ENCODE measurements around the gene MAZ. TPM values are rescaled to one million over a fixed set of nuclear protein-coding genes. Genes with fewer than 3 reads are reported as not detected.
"Not testable (repeated sequence)": the region's sequence is repeated elsewhere in the genome, so short reads cannot be mapped to it uniquely, and the experiment has no call there.

MAZ gene
- polyA plus RNA-seq (2011; rRNA removed) (58.4 and 79.6 TPM in 2 replicates), polyA minus RNA-seq (2011; rRNA and poly(A)+ RNA removed) (141 and 195 TPM in 2 replicates)

GRCh38 chr16:29806099-29806579, at the start of gene MAZ:
Gene MAZ, plus strand, starts transcription at chr16:29806529. Its CDS starts 173 bp downstream, at chr16:29806702.
- H3K4me3 ChIP-seq (ENCODE audit: low read depth, low read length): peak within 1 kb of the TSS; percentile 86
- CTCF ChIA-PET: interaction anchor here (0.6 to 3.2 kb wide), 3 partner anchors 9 to 43 kb away, joined by 3 to 45 read pairs (median 6); no protein-coding TSS in a partner anchor
- POLR2A ChIA-PET: interaction anchor here (0.6 to 1.1 kb wide), 3 partner anchors 108 to 720 kb away, joined by 3 to 5 read pairs (median 4); no protein-coding TSS in a partner anchor
- no peaks in the 10 kb centered on the region for H3K9me3 ChIP-seq (ENCODE audit: control insufficient read depth, insufficient read depth, low read length)
- TF ChIP-seq, protein P1, sequence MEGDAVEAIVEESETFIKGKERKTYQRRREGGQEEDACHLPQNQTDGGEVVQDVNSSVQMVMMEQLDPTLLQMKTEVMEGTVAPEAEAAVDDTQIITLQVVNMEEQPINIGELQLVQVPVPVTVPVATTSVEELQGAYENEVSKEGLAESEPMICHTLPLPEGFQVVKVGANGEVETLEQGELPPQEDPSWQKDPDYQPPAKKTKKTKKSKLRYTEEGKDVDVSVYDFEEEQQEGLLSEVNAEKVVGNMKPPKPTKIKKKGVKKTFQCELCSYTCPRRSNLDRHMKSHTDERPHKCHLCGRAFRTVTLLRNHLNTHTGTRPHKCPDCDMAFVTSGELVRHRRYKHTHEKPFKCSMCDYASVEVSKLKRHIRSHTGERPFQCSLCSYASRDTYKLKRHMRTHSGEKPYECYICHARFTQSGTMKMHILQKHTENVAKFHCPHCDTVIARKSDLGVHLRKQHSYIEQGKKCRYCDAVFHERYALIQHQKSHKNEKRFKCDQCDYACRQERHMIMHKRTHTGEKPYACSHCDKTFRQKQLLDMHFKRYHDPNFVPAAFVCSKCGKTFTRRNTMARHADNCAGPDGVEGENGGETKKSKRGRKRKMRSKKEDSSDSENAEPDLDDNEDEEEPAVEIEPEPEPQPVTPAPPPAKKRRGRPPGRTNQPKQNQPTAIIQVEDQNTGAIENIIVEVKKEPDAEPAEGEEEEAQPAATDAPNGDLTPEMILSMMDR (IDR thresholded peaks at IDR 0.05; ENCODE audit: low read depth, low read length): no peak
- DNase-seq (ENCODE audit: low read depth, low spot score): peak; percentile 82
- peak within 1 kb of the TSS; percentile 95 for H3K27ac ChIP-seq (ENCODE audit: low read depth, low read length)
- no peaks in the 10 kb centered on the region for H3K27me3 ChIP-seq (ENCODE audit: control insufficient read depth, insufficient read depth, low read length)

DNA sequence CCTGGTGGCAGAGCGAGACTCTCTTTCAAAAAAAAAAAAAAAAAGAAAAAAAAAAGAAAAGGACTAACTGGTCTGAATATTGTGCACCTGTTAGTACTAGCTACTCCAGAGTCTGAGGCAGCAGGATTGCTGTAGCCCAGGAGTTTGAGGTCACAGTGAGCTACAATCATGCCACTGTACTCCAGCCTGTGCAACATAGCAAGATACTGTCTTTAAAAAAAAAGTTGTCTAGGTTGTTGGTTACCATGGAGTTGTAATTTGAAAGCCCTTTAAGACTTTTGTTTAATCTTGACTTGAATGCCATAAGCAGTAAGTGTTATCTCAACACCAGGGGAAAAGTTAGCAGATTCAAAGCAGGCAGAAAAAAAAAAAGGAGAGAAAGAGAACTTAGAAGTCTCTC, 49.7 kb upstream of the MAZ start:
- H3K9me3 ChIP-seq (ENCODE audit: control insufficient read depth, insufficient read depth, low read length): no peaks in the 10 kb centered on the region
- H3K4me3 ChIP-seq (ENCODE audit: low read depth, low read length): no peak overlapping the region
- DNase-seq (ENCODE audit: low read depth, low spot score): no peak
- H3K27ac ChIP-seq (ENCODE audit: low read depth, low read length): no peak overlapping the region
- ChIA-PET CTCF (interaction anchor here (0.6 kb wide), 2 partner anchors 28 to 41 kb away, joined by 3 read pairs; no protein-coding TSS in a partner anchor), POLR2A (interaction anchor here (0.6 kb wide), 1 partner anchor 983 kb away, joined by 4 read pairs; no protein-coding TSS in a partner anchor)
- no peaks in the 10 kb centered on the region for H3K27me3 ChIP-seq (ENCODE audit: control insufficient read depth, insufficient read depth, low read length)
- TF ChIP-seq, protein P1 (IDR thresholded peaks at IDR 0.05; ENCODE audit: low read depth, low read length): no peak

DNA sequence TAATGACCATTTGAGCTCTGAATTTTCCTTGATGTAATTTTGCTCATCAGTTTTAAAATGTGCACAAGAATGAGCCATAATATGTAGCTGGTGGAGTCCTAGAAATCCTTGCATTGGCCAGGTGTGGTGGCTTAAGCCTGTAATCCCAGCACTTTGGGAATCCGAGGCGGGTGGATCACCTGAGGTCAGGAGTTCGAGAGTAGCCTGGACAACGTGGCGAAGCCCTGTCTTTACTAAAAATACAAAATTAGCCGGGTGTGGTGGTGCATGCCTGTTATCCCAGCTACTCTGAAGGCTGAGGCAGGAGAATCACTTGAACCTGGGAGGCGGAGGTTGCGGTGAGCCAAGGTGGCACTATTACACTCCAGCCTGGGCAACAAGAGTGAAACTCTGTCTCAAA, 49.2 kb upstream of the MAZ start:
- not testable (repeated sequence) for H3K27ac ChIP-seq (ENCODE audit: low read depth, low read length); H3K9me3 ChIP-seq (ENCODE audit: control insufficient read depth, insufficient read depth, low read length); DNase-seq (ENCODE audit: low read depth, low spot score); H3K4me3 ChIP-seq (ENCODE audit: low read depth, low read length); H3K27me3 ChIP-seq (ENCODE audit: control insufficient read depth, insufficient read depth, low read length)
- POLR2A ChIA-PET: interaction anchor here (0.6 kb wide), 1 partner anchor 983 kb away, joined by 4 read pairs; no protein-coding TSS in a partner anchor
- CTCF ChIA-PET: interaction anchor here (0.6 to 1.5 kb wide), 4 partner anchors 27 to 41 kb away, joined by 3 to 4 read pairs (median 4); no protein-coding TSS in a partner anchor

- no peak overlapping the region for H3K4me3 ChIP-seq (ENCODE audit: low read depth, low read length)
- peak; percentile 47 for DNase-seq (ENCODE audit: low read depth, low spot score)
- ChIA-PET CTCF (interaction anchor here (0.6 to 1.5 kb wide), 6 partner anchors 16 to 1613 kb away, joined by 3 to 4 read pairs (median 4); no protein-coding TSS in a partner anchor), POLR2A (no interaction called here)
- TF ChIP-seq, protein P1 (IDR thresholded peaks at IDR 0.05; ENCODE audit: low read depth, low read length): peak; percentile 41; the same call in 1 of the 2 replicates
- H3K9me3 ChIP-seq (ENCODE audit: control insufficient read depth, insufficient read depth, low read length): no peaks in the 10 kb centered on the region
- H3K27ac ChIP-seq (ENCODE audit: low read depth, low read length): peak overlapping the region; percentile 57
- H3K27me3 ChIP-seq (ENCODE audit: control insufficient read depth, insufficient read depth, low read length): peaks cover 3% of the 10 kb centered on the region
Measured at GRCh38 chr16:29757950-29758466, 48.3 kb upstream of the MAZ start.

GRCh38 chr16:29760567-29761279, 45.6 kb upstream of the MAZ start:
- ChIA-PET CTCF (no interaction called here), POLR2A (no interaction called here)
- Histone ChIP-seq H3K4me3 (ENCODE audit: low read depth, low read length) (no peak overlapping the region), H3K27ac (ENCODE audit: low read depth, low read length) (no peak overlapping the region), H3K9me3 (ENCODE audit: control insufficient read depth, insufficient read depth, low read length) (no peaks in the 10 kb centered on the region), H3K27me3 (ENCODE audit: control insufficient read depth, insufficient read depth, low read length) (peaks cover 8% of the 10 kb centered on the region)
- no peak for DNase-seq (ENCODE audit: low read depth, low spot score)
- TF ChIP-seq, protein P1 (IDR thresholded peaks at IDR 0.05; ENCODE audit: low read depth, low read length): no peak

DNA sequence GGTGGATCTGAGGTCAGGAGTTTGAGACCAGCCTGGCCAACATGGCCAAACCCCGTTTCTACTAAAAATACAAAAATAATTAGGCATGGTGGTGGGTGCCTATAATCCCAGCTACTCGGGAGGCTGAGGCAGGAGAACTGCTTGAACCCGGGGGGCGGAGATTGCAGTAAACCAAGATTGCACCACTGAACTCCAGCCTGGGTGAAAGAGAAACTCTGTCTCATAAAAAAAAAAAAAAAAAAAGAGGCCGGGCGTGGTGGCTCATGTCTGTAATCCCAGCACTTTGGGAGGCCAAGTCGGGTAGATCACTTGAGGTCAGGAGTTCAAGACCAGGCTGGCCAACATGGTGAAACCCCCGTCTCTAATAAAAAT, 45.1 kb upstream of the MAZ start:
- POLR2A ChIA-PET; H3K27ac ChIP-seq (ENCODE audit: low read depth, low read length); H3K9me3 ChIP-seq (ENCODE audit: control insufficient read depth, insufficient read depth, low read length); DNase-seq (ENCODE audit: low read depth, low spot score); H3K27me3 ChIP-seq (ENCODE audit: control insufficient read depth, insufficient read depth, low read length); CTCF ChIA-PET; H3K4me3 ChIP-seq (ENCODE audit: low read depth, low read length): not testable (repeated sequence)

Data from AG04450 (cell line).